ENCODE results near the gene GJA1. TPM values are rescaled to one million over a fixed set of nuclear protein-coding genes. Genes with fewer than 3 reads are reported as not detected.

Gene GJA1
- total and polyA plus RNA-seq, 12 donors, result 80.7 to 893 (median 584) TPM

DNA sequence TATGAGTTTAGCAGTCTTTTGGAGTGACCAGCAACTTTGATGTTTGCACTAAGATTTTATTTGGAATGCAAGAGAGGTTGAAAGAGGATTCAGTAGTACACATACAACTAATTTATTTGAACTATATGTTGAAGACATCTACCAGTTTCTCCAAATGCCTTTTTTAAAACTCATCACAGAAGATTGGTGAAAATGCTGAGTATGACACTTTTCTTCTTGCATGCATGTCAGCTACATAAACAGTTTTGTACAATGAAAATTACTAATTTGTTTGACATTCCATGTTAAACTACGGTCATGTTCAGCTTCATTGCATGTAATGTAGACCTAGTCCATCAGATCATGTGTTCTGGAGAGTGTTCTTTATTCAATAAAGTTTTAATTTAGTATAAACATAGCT lies 13.9 kb downstream of the GJA1 start:
- Histone ChIP-seq H3K9me3 (replicated peaks in 1 of 3) (no peaks in the 10 kb centered on the region), H3K27ac (no peak overlapping the region), H3K36me3 (replicated peaks in 1 of 2) (peaks cover 0 to 34% of the 10 kb centered on the region in 2 donors), H3K4me1 (replicated peaks in 1 of 2) (peaks cover 4 to 11% of the 10 kb centered on the region in 2 donors), H3K27me3 (no peaks in the 10 kb centered on the region), H3K4me3 (no peak overlapping the region)
- TF ChIP-seq POLR2A (IDR thresholded peaks at IDR 0.05), result no peak
- TF ChIP-seq, protein P1, sequence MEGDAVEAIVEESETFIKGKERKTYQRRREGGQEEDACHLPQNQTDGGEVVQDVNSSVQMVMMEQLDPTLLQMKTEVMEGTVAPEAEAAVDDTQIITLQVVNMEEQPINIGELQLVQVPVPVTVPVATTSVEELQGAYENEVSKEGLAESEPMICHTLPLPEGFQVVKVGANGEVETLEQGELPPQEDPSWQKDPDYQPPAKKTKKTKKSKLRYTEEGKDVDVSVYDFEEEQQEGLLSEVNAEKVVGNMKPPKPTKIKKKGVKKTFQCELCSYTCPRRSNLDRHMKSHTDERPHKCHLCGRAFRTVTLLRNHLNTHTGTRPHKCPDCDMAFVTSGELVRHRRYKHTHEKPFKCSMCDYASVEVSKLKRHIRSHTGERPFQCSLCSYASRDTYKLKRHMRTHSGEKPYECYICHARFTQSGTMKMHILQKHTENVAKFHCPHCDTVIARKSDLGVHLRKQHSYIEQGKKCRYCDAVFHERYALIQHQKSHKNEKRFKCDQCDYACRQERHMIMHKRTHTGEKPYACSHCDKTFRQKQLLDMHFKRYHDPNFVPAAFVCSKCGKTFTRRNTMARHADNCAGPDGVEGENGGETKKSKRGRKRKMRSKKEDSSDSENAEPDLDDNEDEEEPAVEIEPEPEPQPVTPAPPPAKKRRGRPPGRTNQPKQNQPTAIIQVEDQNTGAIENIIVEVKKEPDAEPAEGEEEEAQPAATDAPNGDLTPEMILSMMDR (IDR thresholded peaks at IDR 0.05), result no peak
- DNase-seq, result no peak
- WGBS, 4 donors, result 86 to 100% (median 98%) methylated on average over 1 of the region's 1 CpG
- intact Hi-C loops (cut with DNase I), result no loop called here

DNA sequence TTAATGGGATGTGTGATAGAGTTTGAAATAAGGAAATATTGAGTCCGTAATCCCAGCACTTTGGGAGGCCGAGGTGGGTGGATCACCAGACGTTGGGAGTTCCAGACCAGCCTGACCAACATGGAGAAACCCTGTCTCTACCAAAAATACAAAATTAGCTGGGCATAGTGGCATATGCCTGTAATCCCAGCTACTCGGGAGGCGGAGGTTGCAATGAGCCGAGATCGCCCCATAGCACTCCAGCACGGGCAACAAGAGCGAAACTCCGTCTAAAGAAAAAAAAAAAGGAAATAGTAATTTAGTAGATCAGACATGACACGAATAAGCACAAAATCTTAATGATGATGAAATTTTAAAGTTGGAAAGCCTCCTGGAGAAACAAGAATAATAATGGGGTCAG lies 14.8 kb downstream of the GJA1 start:
- TF ChIP-seq, protein P1 (IDR thresholded peaks at IDR 0.05), result no peak
- no peak for TF ChIP-seq POLR2A (IDR thresholded peaks at IDR 0.05)
- intact Hi-C loops (cut with DNase I), result no loop called here

GRCh38 chr6:121451250-121451649 lies 15.8 kb downstream of the GJA1 start:
- no peak overlapping the region for H3K4me3 ChIP-seq
- no peaks in the 10 kb centered on the region for H3K9me3 ChIP-seq (replicated peaks in 1 of 3)
- no peaks in the 10 kb centered on the region for H3K4me1 ChIP-seq (replicated peaks in 1 of 2)
- H3K36me3 ChIP-seq (replicated peaks in 1 of 2), result peaks cover 0 to 32% of the 10 kb centered on the region in 2 donors
- no peak for DNase-seq
- TF ChIP-seq, protein P1 (IDR thresholded peaks at IDR 0.05), result no peak
- TF ChIP-seq POLR2A (IDR thresholded peaks at IDR 0.05), result no peak
- H3K27ac ChIP-seq, result no peak overlapping the region
- intact Hi-C loops (cut with DNase I), result no loop called here
- no peaks in the 10 kb centered on the region for H3K27me3 ChIP-seq

More for the DNA sequence above, 14.8 kb downstream of the GJA1 start:
- no peak overlapping the region for H3K27ac ChIP-seq
- H3K4me1 ChIP-seq (replicated peaks in 1 of 2), result peaks cover 0 to 2% of the 10 kb centered on the region in 2 donors
- H3K27me3 ChIP-seq, result no peaks in the 10 kb centered on the region
- no peaks in the 10 kb centered on the region for H3K9me3 ChIP-seq (replicated peaks in 1 of 3)
- peaks cover 0 to 34% of the 10 kb centered on the region in 2 donors for H3K36me3 ChIP-seq (replicated peaks in 1 of 2)
- no peak for DNase-seq
- H3K4me3 ChIP-seq, result no peak overlapping the region
- WGBS, 4 donors, result 91 to 95% (median 95%) methylated on average over 11 of the region's 11 CpGs

- intact Hi-C loops (cut with DNase I), result no loop called here
- WGBS, 4 donors, result 88 to 92% (median 90%) methylated on average over 5 of the region's 5 CpGs
Observed at GRCh38 chr6:121453191-121453590, 17.7 kb downstream of the GJA1 start.

More at GRCh38 chr6:121453191-121453590, 17.7 kb downstream of the GJA1 start:
- no peak for DNase-seq
- peaks cover 0 to 13% of the 10 kb centered on the region in 2 donors for H3K36me3 ChIP-seq (replicated peaks in 1 of 2)
- TF ChIP-seq, protein P1 (IDR thresholded peaks at IDR 0.05), result no peak
- TF ChIP-seq POLR2A (IDR thresholded peaks at IDR 0.05), result no peak
- H3K4me3 ChIP-seq, result no peak overlapping the region
- no peaks in the 10 kb centered on the region for H3K9me3 ChIP-seq (replicated peaks in 1 of 3)
- no peaks in the 10 kb centered on the region for H3K4me1 ChIP-seq (replicated peaks in 1 of 2)
- no peak overlapping the region for H3K27ac ChIP-seq
- H3K27me3 ChIP-seq, result no peaks in the 10 kb centered on the region

Data from adrenal gland (tissue), 12 donors.